ENCODE results near the gene RNF130.

RNF130 gene

DNA sequence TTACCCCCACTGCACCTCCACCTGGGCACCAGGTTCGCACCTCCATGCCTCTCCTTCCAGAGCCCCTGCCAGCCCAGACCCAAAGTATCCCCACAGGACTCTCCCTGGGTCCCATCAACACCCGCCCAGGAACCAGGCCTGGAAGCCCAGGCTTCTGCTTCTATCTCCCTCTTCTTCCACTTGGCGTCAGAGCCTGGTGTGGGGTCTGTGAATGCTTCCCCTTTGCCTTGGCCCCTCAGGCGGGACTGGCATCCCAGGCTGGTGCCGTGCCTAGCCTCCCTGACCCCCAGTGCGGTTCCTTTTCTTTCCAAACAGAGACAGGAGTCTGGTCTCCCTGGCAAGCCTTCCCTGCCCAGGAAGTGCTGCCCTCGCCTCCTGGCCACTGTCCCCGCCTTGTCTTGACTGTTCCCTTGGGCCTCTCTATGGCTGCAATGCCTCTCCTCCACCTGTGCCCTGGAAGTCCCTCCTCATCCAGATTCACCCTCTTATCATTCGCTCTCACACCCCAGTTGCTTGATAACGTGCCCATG lies 156.1 kb downstream of the RNF130 start:
- H3K27ac ChIP-seq = no peak overlapping the region
- TF ChIP-seq, protein P1, sequence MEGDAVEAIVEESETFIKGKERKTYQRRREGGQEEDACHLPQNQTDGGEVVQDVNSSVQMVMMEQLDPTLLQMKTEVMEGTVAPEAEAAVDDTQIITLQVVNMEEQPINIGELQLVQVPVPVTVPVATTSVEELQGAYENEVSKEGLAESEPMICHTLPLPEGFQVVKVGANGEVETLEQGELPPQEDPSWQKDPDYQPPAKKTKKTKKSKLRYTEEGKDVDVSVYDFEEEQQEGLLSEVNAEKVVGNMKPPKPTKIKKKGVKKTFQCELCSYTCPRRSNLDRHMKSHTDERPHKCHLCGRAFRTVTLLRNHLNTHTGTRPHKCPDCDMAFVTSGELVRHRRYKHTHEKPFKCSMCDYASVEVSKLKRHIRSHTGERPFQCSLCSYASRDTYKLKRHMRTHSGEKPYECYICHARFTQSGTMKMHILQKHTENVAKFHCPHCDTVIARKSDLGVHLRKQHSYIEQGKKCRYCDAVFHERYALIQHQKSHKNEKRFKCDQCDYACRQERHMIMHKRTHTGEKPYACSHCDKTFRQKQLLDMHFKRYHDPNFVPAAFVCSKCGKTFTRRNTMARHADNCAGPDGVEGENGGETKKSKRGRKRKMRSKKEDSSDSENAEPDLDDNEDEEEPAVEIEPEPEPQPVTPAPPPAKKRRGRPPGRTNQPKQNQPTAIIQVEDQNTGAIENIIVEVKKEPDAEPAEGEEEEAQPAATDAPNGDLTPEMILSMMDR (conservative IDR thresholded peaks at IDR 0.05) = no peak

DNA sequence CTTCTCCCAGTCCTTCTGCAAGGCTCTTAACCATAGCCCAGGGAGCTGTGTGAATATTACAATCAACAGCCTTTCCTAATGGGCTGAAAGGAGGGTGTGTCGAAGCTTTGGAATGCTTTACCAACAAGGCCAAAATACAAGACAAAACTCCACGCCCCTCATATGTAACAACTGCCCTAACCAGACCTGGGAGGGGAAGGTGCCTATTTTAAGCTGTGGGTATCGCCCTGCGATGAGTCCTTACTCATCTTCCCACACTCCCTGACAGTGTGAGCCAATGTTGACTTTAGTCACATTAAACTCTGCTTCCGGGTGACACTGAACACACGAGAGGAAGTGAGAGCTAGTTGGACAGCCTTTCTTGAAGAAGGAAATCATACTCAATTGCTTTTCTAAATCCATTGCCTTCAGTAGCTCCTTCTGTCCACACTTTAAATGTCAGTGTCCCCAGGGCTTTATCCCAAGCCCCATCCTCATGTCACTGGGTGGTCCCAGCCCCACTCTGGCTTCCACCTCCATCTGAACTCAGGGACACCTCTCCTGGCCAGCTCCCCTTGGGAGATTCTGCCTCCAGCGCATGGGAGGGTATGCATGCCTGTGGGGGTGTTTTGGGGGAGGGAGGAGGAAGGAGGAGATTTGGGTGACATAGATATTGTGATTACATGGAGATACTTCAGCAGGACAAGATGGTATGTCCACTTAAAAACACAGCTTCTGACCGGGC lies 157.4 kb downstream of the RNF130 start:
- TF ChIP-seq, protein P1 (conservative IDR thresholded peaks at IDR 0.05) = no peak
- H3K27ac ChIP-seq = peak overlapping the region; percentile 74

DNA sequence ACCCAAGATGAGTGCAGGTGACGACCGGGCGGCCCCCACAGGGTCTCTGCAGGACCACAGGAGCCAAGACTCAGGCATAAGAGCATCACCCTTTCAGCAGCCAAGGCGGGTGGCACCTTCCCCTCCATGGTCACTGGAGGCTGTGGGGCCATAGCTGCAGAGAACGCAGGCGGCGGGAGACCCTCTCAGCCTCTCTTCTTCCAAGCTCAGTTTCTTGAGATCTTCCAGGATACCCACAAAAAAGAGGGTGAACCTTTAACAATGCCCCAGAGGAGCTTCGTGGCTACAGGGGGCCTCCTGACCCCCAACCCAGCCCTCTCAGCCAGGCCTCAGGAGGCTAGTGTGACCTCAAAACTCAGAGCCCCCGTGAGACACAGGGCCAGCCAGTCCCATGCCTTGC lies 158.1 kb downstream of the RNF130 start:
- TF ChIP-seq, protein P1 (conservative IDR thresholded peaks at IDR 0.05) = no peak
- peak overlapping the region; percentile 74 for H3K27ac ChIP-seq

DNA sequence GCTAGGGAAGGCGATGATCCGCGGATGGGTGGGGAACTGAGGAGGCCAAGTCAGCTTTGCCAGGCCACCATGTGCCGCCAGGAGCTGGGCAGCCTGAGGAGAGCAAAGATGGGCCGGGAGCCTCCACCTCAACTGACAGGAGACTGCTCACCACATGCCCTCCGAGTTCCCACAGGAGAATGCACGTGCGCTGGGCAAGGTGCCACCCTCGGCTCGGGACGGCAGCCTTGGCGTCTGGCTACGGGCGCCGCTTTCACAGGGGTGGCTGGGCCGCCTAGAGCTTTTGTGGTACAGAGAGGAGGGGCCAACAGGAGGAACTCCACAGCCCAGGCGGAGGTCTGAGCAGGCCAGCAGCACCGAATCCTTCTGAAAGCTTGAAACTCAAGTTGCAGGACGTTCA lies 158.6 kb downstream of the RNF130 start:
- TF ChIP-seq, protein P1 (conservative IDR thresholded peaks at IDR 0.05) = no peak
- peak overlapping the region; percentile 74 for H3K27ac ChIP-seq

DNA sequence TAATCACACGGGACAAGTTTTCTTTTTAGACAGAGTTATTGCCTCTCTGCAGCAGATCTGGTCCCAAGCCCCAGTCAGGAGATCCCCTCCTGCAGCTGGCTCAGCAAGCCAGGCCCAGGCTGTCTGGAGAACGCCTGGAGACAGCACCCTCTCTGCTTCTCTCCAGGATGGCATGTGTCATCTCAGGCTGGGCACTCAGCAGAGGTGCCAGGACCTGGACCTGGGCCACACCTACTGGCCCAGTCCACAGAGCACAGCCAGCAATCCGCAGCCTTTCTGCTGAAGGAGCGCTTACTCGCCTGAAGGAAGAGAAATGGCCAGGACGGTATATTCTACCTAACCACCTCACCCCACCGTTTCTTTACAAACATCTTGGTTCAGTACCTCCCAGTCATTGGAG lies 159.2 kb downstream of the RNF130 start:
- TF ChIP-seq, protein P1 (conservative IDR thresholded peaks at IDR 0.05) = no peak

DNA sequence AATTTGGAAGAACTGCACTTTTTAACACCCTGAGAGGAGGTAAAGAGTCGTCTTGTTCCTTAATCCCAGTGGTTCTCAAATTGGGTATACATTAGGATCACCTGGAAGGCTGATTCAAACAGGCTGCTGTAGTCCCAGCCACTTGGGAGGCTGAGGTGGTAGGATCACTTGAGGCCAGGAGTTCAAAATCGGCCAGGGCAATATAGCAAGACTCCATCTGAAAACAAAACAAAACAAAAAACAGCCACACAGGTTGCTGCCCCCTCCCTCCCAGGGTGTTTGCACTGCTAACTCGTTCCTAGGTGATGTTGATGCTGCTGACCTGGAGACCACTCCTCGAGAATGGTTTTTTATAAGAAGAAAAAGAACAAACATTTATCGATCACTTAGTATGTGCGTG lies 162.3 kb downstream of the RNF130 start:
- H3K27ac ChIP-seq = no peak overlapping the region
- TF ChIP-seq, protein P1 (conservative IDR thresholded peaks at IDR 0.05) = no peak

More for the DNA sequence above, 159.2 kb downstream of the RNF130 start:
- H3K27ac ChIP-seq = peak overlapping the region; percentile 74

DNA sequence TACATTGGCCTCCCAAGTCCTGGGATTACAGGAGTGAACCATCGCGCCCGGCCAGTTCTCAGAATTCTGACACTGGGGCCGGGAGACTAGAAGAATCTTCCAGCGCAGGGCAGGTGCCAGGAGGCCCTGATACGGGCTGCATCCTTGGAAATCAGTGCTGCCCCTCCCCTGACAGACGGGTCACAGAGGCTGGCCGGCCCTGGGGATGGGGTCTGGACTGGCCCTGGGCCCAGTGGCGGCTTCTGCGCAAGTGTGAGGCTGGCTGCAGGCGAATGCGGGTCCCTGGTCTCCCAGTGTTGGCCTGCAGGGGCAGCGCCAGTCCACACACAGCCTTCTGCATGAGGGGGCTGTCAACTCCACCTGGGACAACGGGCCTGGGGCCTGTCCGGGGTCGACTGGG lies 163.0 kb downstream of the RNF130 start:
- peak overlapping the region; percentile 95 for H3K27ac ChIP-seq
- TF ChIP-seq, protein P1 (conservative IDR thresholded peaks at IDR 0.05) = no peak
